SK-N-SH (cell line): ENCODE measurements around the gene RRBP1. TPM values are rescaled to one million over a fixed set of nuclear protein-coding genes. Genes with fewer than 3 reads are reported as not detected.

Source experiments
- CTCF ChIA-PET: fragments of 300-600, 350-600 bp; formaldehyde crosslinking; extraction: SDS; loops from one replicate; lab custom pipeline; 2021; lab: Yijun Ruan, JAX
- POLR2A ChIA-PET: fragments of 350-600 bp; sonication (Branson Sonifier 250); formaldehyde crosslinking; extraction: SDS; loops from one replicate; lab custom pipeline; 2020; ENCODE audit warnings: antibody characterized with exemption, inconsistent platforms; lab: Yijun Ruan, JAX
- DNase-seq: peaks from one replicate; pipeline ENCODE4 v3.0.0; 2012
- H2AFZ ChIP-seq: fragments of 200-600 bp; sonication (generic); 2 replicates; pipeline ENCODE4 v1.8.1; 2016; ENCODE audit warnings: antibody characterized with exemption, mild to moderate bottlenecking, low read depth
- H3F3A ChIP-seq: fragments of 200-600 bp; sonication (generic); replicated peaks from 2 replicates; pipeline ENCODE3; 2016; ENCODE audit warnings: antibody characterized with exemption, mild to moderate bottlenecking; ENCODE audit not compliant: insufficient read depth
- H3K27ac ChIP-seq, 2 experiments: fragments of 200-500 bp in 1 of 2; fragments of 200-600 bp in 1 of 2; sonication (Bioruptor generic) in 1 of 2; sonication (generic), shearing (Covaris generic) in 1 of 2; 2 replicates each; pipeline versions ENCODE4 v1.5.1 to v1.6.1; 2014 to 2016; ENCODE audit warnings: low read depth in 2 of 2, inconsistent platforms in 1 of 2, low read length in 1 of 2, mild to moderate bottlenecking in 1 of 2, mixed read lengths in 1 of 2
- H3K27me3 ChIP-seq: fragments of 200-600 bp; sonication (generic), shearing (Covaris generic); 2 replicates; pipeline ENCODE4 v1.6.1; 2016; ENCODE audit warnings: mixed run types; ENCODE audit not compliant: insufficient read depth
- H3K36me3 ChIP-seq, 2 experiments: fragments of 200-500 bp in 1 of 2; fragments of 200-600 bp in 1 of 2; sonication (Bioruptor generic) in 1 of 2; sonication (generic) in 1 of 2; replicated peaks in 1 of 2; 2 replicates each; pipeline versions ENCODE3 to v1.5.1; 2014 to 2016; ENCODE audit warnings: low read length in 1 of 2, mild to moderate bottlenecking in 1 of 2; ENCODE audit not compliant: insufficient read depth in 2 of 2, control insufficient read depth in 1 of 2
- H3K4me1 ChIP-seq, 2 experiments: fragments of 200-500 bp in 1 of 2; fragments of 200-600 bp in 1 of 2; sonication (Bioruptor generic) in 1 of 2; sonication (generic), shearing (Covaris generic) in 1 of 2; 2 replicates each; pipeline versions ENCODE4 v1.5.1 to v1.6.1; 2014 to 2016; ENCODE audit warnings: low read depth in 1 of 2, low read length in 1 of 2, mixed run types in 1 of 2; ENCODE audit not compliant: insufficient read depth in 2 of 2, control insufficient read depth in 1 of 2
- H3K4me2 ChIP-seq: fragments of 200-600 bp; sonication (generic), shearing (Covaris generic); 2 replicates; pipeline ENCODE4 v1.6.1; 2017; ENCODE audit warnings: mixed run types
- H3K4me3 ChIP-seq, 2 experiments: fragments of 200-500 bp in 1 of 2; fragments of 200-600 bp in 1 of 2; sonication (Bioruptor generic) in 1 of 2; sonication (generic), shearing (Covaris generic) in 1 of 2; 2 replicates each; pipeline versions ENCODE4 v1.5.1 to v1.8.1; 2014 to 2016; ENCODE audit warnings: low read depth in 2 of 2, inconsistent platforms in 1 of 2, low read length in 1 of 2, mild to moderate bottlenecking in 1 of 2, mixed read lengths in 1 of 2, moderate library complexity in 1 of 2
- H3K79me2 ChIP-seq: fragments of 200-600 bp; sonication (generic); 2 replicates; pipeline ENCODE4 v1.8.1; 2017; ENCODE audit warnings: mild to moderate bottlenecking; ENCODE audit not compliant: insufficient read depth
- H3K9ac ChIP-seq: fragments of 200-600 bp; sonication (generic); 2 replicates; pipeline ENCODE4 v1.6.1; 2017; ENCODE audit warnings: mixed run types
- H3K9me2 ChIP-seq: fragments of 200-600 bp; sonication (generic); 2 replicates; pipeline ENCODE4 v1.6.1; 2017; ENCODE audit warnings: mixed run types
- H3K9me3 ChIP-seq: fragments of 200-600 bp; sonication (generic); 2 replicates; pipeline ENCODE4 v1.6.1; 2017; ENCODE audit warnings: mixed run types, mild to moderate bottlenecking, moderate library complexity
- H4K20me1 ChIP-seq: fragments of 200-600 bp; sonication (generic); 2 replicates; pipeline ENCODE4 v1.6.1; 2017; ENCODE audit warnings: mild to moderate bottlenecking, mixed run types; ENCODE audit not compliant: insufficient read depth
- ELF1 ChIP-seq: IDR thresholded peaks from 2 replicates; pipeline ENCODE4 v1.4.0; 2012
- EP300 ChIP-seq, 2 experiments: IDR thresholded peaks; 2 replicates each; pipeline versions ENCODE4 v1.4.0 to v1.6.1; 2012; ENCODE audit warnings: borderline replicate concordance in 1 of 2, low read depth in 1 of 2, low read length in 1 of 2
- EZH2phosphoT487 ChIP-seq: fragments of 200-600 bp; sonication (generic); IDR thresholded peaks from 2 replicates; pipeline ENCODE4 v1.6.1; 2017; ENCODE audit warnings: low read depth, mixed run types, mild to moderate bottlenecking, antibody characterized with exemption, moderate library complexity, borderline replicate concordance
- FOSL2 ChIP-seq: IDR thresholded peaks from 2 replicates; pipeline ENCODE4 v1.4.0; 2012; ENCODE audit warnings: low read depth, mild to moderate bottlenecking, moderate library complexity, borderline replicate concordance
- GABPA ChIP-seq: IDR thresholded peaks from 2 replicates; pipeline ENCODE4 v1.4.0; 2012; ENCODE audit warnings: low read depth, mild to moderate bottlenecking
- NRF1 ChIP-seq: IDR thresholded peaks from 2 replicates; pipeline ENCODE4 v1.6.1; 2012; ENCODE audit warnings: low read depth, mild to moderate bottlenecking, low read length
- RAD21 ChIP-seq: IDR thresholded peaks from 2 replicates; pipeline ENCODE4 v1.6.1; 2012; ENCODE audit warnings: mild to moderate bottlenecking, low read length
- RFX5 ChIP-seq: IDR thresholded peaks from 2 replicates; pipeline ENCODE4 v1.6.1; 2012; ENCODE audit warnings: mild to moderate bottlenecking, improper control_type of control experiment, low read length
- RXRA ChIP-seq: IDR thresholded peaks from 2 replicates; pipeline ENCODE4 v1.4.0; 2012; ENCODE audit warnings: low read depth, mild to moderate bottlenecking, borderline replicate concordance
- SIN3A ChIP-seq: IDR thresholded peaks from 2 replicates; pipeline ENCODE4 v1.6.1; 2012; ENCODE audit warnings: low read depth, mild to moderate bottlenecking, low read length, moderate library complexity, borderline replicate concordance
- TCF12 ChIP-seq: IDR thresholded peaks from 2 replicates; pipeline ENCODE4 v1.4.0; 2012
- TEAD4 ChIP-seq: IDR thresholded peaks from 2 replicates; pipeline ENCODE4 v1.4.0; 2012; ENCODE audit warnings: mild to moderate bottlenecking, borderline replicate concordance; ENCODE audit not compliant: insufficient read depth
- WGBS: methylation state at CpG from one replicate; pipeline ENCODE4 v1.1.6; 2017; ENCODE audit warnings: low lambda C conversion rate; 5-methylcytosine and 5-hydroxymethylcytosine counted together
- polyA plus RNA-seq, 3 experiments: library from polyadenylated mRNA; depleted of rRNA; stranded (reverse); fragments of >200 nt; gene quantifications; 2 replicates each; pipeline ENCODE4 v1.2.3, GENCODE V29; 2012
- TF ChIP-seq, protein P1 (sequence below): fragments of 150-350 bp; IDR thresholded peaks from 2 replicates; pipeline ENCODE4 v1.6.1; 2017; ENCODE audit warnings: antibody characterized with exemption, low read length, low read depth, borderline replicate concordance
- TF ChIP-seq, protein P2 (sequence below): IDR thresholded peaks from 2 replicates; pipeline ENCODE4 v1.4.0; 2012; ENCODE audit warnings: low read depth
- TF ChIP-seq, protein P3 (sequence below): fragments of 150-350 bp; IDR thresholded peaks from 2 replicates; pipeline ENCODE4 v1.6.1; 2016; ENCODE audit warnings: mild to moderate bottlenecking, low read depth, low read length
- TF ChIP-seq, protein P4 (sequence below): IDR thresholded peaks from 2 replicates; pipeline ENCODE4 v1.6.1; 2012; ENCODE audit warnings: mild to moderate bottlenecking, low read depth, low read length, moderate library complexity
- TF ChIP-seq, protein P5 (sequence below): IDR thresholded peaks from 2 replicates; pipeline ENCODE4 v1.4.0; 2012; ENCODE audit warnings: low read depth, borderline replicate concordance
- TF ChIP-seq, protein P6 (sequence below): fragments of 200-600 bp; sonication (generic); IDR thresholded peaks from 2 replicates; pipeline ENCODE4 v1.6.1; 2017; ENCODE audit warnings: antibody characterized with exemption, mild to moderate bottlenecking, moderate library complexity

Gene RRBP1
- polyA plus RNA-seq, 1 of the 3 experiments (the other 2 are of a cell fraction), result 50.2 TPM

DNA sequence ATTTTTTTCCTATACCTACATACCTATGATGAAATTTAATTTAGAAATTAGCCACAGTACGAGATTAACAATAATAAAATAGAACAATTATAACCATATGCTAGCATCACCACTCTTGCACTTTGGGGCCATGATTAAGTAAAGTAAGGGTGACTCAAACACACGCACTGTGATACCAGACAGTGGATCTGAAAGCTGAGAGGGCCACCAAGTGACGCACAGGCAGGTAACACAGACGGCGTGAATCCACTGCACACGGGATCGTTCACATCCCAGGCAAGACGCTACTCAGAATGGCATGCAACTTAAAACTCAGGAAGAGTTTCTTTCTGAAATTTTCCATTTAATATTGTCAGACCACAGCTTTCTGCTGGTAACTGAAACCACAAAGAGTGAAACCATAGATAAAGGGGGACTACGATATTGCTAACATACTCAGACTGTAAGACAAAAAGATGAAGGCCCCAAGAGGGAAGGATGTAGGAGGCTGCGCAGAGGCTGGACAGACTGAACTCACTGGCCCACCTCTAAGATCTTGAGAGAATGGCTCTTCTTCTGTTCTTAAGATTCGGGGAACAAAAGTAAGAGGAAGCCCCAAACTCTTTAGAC, 17.9 kb downstream of the RRBP1 start:
- Histone ChIP-seq H4K20me1 (peaks cover 71% of the 10 kb centered on the region), H3K36me3 (peaks cover 4 to 8% of the 10 kb centered on the region in 2 experiments), H3K4me1 (peaks cover 3 to 39% of the 10 kb centered on the region in 2 experiments; a peak in 2 of 4 replicates), H3K27ac (no peak overlapping the region), H2AFZ (no peak overlapping the region), H3F3A (peaks cover 12% of the 10 kb centered on the region), H3K9me2 (no peaks in the 10 kb centered on the region), H3K9me3 (no peaks in the 10 kb centered on the region), H3K79me2 (peaks cover 92% of the 10 kb centered on the region), H3K4me2 (no peak overlapping the region), H3K9ac (no peak overlapping the region), H3K27me3 (no peaks in the 10 kb centered on the region), H3K4me3 (no peak overlapping the region)
- no peak for DNase-seq
- 92% methylated on average over 11 of the region's 11 CpGs for WGBS
- ChIA-PET POLR2A (no interaction called here), CTCF (interaction anchor here (0.9 kb wide), 1 partner anchor 15 kb away, joined by 3 read pairs; no protein-coding TSS in a partner anchor)
- no peak for TF ChIP-seq TEAD4
- TF ChIP-seq, protein P1, sequence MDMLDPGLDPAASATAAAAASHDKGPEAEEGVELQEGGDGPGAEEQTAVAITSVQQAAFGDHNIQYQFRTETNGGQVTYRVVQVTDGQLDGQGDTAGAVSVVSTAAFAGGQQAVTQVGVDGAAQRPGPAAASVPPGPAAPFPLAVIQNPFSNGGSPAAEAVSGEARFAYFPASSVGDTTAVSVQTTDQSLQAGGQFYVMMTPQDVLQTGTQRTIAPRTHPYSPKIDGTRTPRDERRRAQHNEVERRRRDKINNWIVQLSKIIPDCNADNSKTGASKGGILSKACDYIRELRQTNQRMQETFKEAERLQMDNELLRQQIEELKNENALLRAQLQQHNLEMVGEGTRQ, result no peak
- no peak for TF ChIP-seq RXRA
- TF ChIP-seq SIN3A, result no peak
- TF ChIP-seq FOSL2, result no peak
- TF ChIP-seq, protein P2, sequence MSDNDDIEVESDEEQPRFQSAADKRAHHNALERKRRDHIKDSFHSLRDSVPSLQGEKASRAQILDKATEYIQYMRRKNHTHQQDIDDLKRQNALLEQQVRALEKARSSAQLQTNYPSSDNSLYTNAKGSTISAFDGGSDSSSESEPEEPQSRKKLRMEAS, result no peak
- no peak for TF ChIP-seq ELF1
- no peak for TF ChIP-seq RAD21
- TF ChIP-seq TCF12, result no peak
- TF ChIP-seq EZH2phosphoT487, result no peak
- no peak for TF ChIP-seq RFX5
- TF ChIP-seq, protein P3, sequence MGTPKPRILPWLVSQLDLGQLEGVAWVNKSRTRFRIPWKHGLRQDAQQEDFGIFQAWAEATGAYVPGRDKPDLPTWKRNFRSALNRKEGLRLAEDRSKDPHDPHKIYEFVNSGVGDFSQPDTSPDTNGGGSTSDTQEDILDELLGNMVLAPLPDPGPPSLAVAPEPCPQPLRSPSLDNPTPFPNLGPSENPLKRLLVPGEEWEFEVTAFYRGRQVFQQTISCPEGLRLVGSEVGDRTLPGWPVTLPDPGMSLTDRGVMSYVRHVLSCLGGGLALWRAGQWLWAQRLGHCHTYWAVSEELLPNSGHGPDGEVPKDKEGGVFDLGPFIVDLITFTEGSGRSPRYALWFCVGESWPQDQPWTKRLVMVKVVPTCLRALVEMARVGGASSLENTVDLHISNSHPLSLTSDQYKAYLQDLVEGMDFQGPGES, result no peak
- TF ChIP-seq NRF1, result no peak
- TF ChIP-seq, protein P4, sequence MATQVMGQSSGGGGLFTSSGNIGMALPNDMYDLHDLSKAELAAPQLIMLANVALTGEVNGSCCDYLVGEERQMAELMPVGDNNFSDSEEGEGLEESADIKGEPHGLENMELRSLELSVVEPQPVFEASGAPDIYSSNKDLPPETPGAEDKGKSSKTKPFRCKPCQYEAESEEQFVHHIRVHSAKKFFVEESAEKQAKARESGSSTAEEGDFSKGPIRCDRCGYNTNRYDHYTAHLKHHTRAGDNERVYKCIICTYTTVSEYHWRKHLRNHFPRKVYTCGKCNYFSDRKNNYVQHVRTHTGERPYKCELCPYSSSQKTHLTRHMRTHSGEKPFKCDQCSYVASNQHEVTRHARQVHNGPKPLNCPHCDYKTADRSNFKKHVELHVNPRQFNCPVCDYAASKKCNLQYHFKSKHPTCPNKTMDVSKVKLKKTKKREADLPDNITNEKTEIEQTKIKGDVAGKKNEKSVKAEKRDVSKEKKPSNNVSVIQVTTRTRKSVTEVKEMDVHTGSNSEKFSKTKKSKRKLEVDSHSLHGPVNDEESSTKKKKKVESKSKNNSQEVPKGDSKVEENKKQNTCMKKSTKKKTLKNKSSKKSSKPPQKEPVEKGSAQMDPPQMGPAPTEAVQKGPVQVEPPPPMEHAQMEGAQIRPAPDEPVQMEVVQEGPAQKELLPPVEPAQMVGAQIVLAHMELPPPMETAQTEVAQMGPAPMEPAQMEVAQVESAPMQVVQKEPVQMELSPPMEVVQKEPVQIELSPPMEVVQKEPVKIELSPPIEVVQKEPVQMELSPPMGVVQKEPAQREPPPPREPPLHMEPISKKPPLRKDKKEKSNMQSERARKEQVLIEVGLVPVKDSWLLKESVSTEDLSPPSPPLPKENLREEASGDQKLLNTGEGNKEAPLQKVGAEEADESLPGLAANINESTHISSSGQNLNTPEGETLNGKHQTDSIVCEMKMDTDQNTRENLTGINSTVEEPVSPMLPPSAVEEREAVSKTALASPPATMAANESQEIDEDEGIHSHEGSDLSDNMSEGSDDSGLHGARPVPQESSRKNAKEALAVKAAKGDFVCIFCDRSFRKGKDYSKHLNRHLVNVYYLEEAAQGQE, result no peak
- TF ChIP-seq, protein P5, sequence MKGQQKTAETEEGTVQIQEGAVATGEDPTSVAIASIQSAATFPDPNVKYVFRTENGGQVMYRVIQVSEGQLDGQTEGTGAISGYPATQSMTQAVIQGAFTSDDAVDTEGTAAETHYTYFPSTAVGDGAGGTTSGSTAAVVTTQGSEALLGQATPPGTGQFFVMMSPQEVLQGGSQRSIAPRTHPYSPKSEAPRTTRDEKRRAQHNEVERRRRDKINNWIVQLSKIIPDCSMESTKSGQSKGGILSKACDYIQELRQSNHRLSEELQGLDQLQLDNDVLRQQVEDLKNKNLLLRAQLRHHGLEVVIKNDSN, result no peak
- TF ChIP-seq GABPA, result no peak
- TF ChIP-seq, protein P6, sequence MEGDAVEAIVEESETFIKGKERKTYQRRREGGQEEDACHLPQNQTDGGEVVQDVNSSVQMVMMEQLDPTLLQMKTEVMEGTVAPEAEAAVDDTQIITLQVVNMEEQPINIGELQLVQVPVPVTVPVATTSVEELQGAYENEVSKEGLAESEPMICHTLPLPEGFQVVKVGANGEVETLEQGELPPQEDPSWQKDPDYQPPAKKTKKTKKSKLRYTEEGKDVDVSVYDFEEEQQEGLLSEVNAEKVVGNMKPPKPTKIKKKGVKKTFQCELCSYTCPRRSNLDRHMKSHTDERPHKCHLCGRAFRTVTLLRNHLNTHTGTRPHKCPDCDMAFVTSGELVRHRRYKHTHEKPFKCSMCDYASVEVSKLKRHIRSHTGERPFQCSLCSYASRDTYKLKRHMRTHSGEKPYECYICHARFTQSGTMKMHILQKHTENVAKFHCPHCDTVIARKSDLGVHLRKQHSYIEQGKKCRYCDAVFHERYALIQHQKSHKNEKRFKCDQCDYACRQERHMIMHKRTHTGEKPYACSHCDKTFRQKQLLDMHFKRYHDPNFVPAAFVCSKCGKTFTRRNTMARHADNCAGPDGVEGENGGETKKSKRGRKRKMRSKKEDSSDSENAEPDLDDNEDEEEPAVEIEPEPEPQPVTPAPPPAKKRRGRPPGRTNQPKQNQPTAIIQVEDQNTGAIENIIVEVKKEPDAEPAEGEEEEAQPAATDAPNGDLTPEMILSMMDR, result no peak
- TF ChIP-seq EP300 (IDR thresholded peaks at IDR 0.05; ENCODE audit: borderline replicate concordance in 1 of 2, low read depth in 1 of 2, low read length in 1 of 2), result no peak
